Measurements from ENCODE around the gene LHFPL5.

- TF ChIP-seq, protein P1, sequence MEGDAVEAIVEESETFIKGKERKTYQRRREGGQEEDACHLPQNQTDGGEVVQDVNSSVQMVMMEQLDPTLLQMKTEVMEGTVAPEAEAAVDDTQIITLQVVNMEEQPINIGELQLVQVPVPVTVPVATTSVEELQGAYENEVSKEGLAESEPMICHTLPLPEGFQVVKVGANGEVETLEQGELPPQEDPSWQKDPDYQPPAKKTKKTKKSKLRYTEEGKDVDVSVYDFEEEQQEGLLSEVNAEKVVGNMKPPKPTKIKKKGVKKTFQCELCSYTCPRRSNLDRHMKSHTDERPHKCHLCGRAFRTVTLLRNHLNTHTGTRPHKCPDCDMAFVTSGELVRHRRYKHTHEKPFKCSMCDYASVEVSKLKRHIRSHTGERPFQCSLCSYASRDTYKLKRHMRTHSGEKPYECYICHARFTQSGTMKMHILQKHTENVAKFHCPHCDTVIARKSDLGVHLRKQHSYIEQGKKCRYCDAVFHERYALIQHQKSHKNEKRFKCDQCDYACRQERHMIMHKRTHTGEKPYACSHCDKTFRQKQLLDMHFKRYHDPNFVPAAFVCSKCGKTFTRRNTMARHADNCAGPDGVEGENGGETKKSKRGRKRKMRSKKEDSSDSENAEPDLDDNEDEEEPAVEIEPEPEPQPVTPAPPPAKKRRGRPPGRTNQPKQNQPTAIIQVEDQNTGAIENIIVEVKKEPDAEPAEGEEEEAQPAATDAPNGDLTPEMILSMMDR (IDR thresholded peaks at IDR 0.05; ENCODE audit: borderline replicate concordance, extremely low read depth, low read length, poor library complexity, severe bottlenecking): no peak
- no peak for TF ChIP-seq EZH2 (IDR thresholded peaks at IDR 0.05; ENCODE audit: borderline replicate concordance, low read depth, low read length, severe bottlenecking)
Observed at GRCh38 chr6:35833536-35833935, 28.4 kb downstream of the LHFPL5 start.

Measured in DND-41 (cell line).